Body of pancreas (tissue), 4 donors: Measurements from ENCODE around the gene CCDC182. TPM values are rescaled to one million over a fixed set of nuclear protein-coding genes. Genes with fewer than 3 reads are reported as not detected.

Experiments used
- ATAC-seq: fragments of 150-250 bp; one replicate; pipeline ENCODE4 v1.9.1; 2016
- DNase-seq, 4 donors: peaks; one replicate each; pipeline ENCODE4 v3.0.0-alpha.2; 2019
- H3K27ac ChIP-seq, 4 donors: fragments of 200-600 bp; sonication (generic); 1 replicate in 3 of 4; 2 replicates in 1 of 4; pipeline versions ENCODE4 v1.5.1 to v1.6.1; 2016 to 2019; ENCODE audit warnings: mild to moderate bottlenecking in 1 of 4, mixed read lengths in 1 of 4, moderate library complexity in 1 of 4
- H3K27me3 ChIP-seq, 2 donors: fragments of 200-600 bp; sonication (generic); one replicate each; pipeline ENCODE4 v1.6.0; 2016; ENCODE audit warnings: mild to moderate bottlenecking in 1 of 2
- H3K36me3 ChIP-seq, 2 donors: fragments of 200-600 bp; sonication (generic); replicated peaks in 1 of 2; 2 replicates each; pipeline ENCODE4 v1.5.1; 2016; ENCODE audit warnings: low read depth in 2 of 2; ENCODE audit not compliant: insufficient read depth in 1 of 2
- H3K4me1 ChIP-seq: fragments of 200-600 bp; sonication (generic); one replicate; pipeline ENCODE4 v1.6.0; 2016
- H3K4me3 ChIP-seq, 2 donors: fragments of 200-600 bp; sonication (generic); 1 replicate in 1 of 2; 2 replicates in 1 of 2; pipeline ENCODE4 v1.5.1; 2016 to 2019
- H3K9me3 ChIP-seq, 3 donors: fragments of 200-600 bp; sonication (generic); 1 replicate in 2 of 3; 2 replicates in 1 of 3; pipeline ENCODE4 v1.5.1; 2016
- POLR2A ChIP-seq, 3 donors: fragments of 450-650 bp; IDR thresholded peaks; one replicate each; pipeline ENCODE4 v1.6.1; 2016; ENCODE audit warnings: antibody characterized with exemption in 3 of 3, mild to moderate bottlenecking in 2 of 3
- WGBS, 2 donors: methylation state at CpG; one replicate each; pipeline ENCODE4 v1.1.5; 2017; 5-methylcytosine and 5-hydroxymethylcytosine counted together
- intact Hi-C: fragments of 100-400 bp; cut with DNase I; formaldehyde crosslinking; loops from one replicate; pipeline ENCODE4 v1.15.1; 2023
- total RNA-seq, 2 donors: library from RNA; depleted of rRNA; stranded (reverse); fragments of >200 nt; gene quantifications; one replicate each; pipeline ENCODE4 v1.1.0, GENCODE V29; 2016
- TF ChIP-seq, protein P1 (sequence below), 7 experiments: fragments of 450-650 bp in 4 of 7; fragments of 200-600 bp in 3 of 7; sonication (generic) in 3 of 7; IDR thresholded peaks; one replicate each; pipeline ENCODE4 v1.5.1; 2016 to 2019; ENCODE audit warnings: antibody characterized with exemption in 7 of 7

The CCDC182 gene
- total RNA-seq, 2 donors from 2014 or later: not detected

DNA sequence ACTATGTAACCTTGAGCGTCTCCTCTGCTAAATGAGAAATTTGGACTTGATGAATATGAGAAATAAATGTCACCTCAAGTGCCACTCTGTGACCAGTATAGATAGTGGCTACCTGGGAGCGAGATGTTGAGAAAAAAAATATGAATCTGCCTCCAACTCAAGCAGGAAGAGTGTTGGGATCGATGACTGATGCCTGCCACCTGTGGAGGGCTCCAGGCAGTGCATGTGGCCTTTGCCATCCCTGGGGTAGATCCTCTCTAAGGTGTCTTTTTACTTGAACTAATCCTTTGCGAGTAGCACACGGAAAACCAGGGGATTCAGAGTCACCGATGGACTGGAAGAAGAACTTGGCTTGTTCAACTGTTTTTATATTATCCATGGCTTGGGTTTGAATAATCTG, 9.4 kb downstream of the CCDC182 start:
- H3K9me3 ChIP-seq: no peaks in the 10 kb centered on the region
- TF ChIP-seq, protein P1, sequence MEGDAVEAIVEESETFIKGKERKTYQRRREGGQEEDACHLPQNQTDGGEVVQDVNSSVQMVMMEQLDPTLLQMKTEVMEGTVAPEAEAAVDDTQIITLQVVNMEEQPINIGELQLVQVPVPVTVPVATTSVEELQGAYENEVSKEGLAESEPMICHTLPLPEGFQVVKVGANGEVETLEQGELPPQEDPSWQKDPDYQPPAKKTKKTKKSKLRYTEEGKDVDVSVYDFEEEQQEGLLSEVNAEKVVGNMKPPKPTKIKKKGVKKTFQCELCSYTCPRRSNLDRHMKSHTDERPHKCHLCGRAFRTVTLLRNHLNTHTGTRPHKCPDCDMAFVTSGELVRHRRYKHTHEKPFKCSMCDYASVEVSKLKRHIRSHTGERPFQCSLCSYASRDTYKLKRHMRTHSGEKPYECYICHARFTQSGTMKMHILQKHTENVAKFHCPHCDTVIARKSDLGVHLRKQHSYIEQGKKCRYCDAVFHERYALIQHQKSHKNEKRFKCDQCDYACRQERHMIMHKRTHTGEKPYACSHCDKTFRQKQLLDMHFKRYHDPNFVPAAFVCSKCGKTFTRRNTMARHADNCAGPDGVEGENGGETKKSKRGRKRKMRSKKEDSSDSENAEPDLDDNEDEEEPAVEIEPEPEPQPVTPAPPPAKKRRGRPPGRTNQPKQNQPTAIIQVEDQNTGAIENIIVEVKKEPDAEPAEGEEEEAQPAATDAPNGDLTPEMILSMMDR (IDR thresholded peaks at IDR 0.05): no peak
- TF ChIP-seq POLR2A (IDR thresholded peaks at IDR 0.05): no peak
- ATAC-seq (no peak), DNase-seq (no peak)
- intact Hi-C loops: no loop called here
- no peak overlapping the region for H3K27ac ChIP-seq
- H3K4me1 ChIP-seq: no peaks in the 10 kb centered on the region
- 72 to 73% methylated on average over 6 of the region's 6 CpGs for WGBS, 2 donors
- H3K27me3 ChIP-seq: no peaks in the 10 kb centered on the region
- no peak overlapping the region for H3K4me3 ChIP-seq
- no peaks in the 10 kb centered on the region for H3K36me3 ChIP-seq

DNA sequence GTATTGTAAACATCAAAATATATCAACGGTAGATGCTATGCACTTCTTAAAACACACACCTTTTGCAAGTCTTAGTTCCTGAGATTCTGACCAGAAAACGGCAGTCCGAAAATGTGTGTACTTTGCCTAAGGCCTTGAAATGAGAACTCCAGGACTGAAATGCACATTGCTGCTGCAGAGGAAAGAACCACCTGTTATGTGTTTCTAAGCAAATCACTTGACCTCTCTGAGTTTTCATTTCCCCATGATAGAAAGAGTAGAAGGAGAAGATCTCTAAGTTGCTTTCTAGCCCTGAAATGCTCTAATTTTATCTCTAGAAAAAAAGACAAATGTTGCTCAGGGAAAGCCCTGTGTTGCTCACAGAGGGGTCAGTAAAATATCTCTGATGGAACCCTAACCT, 9.9 kb downstream of the CCDC182 start:
- H3K27ac ChIP-seq: no peak overlapping the region
- intact Hi-C loops: no loop called here
- ATAC-seq: no peak
- H3K36me3 ChIP-seq: no peaks in the 10 kb centered on the region
- TF ChIP-seq, protein P1 (IDR thresholded peaks at IDR 0.05): no peak
- TF ChIP-seq POLR2A (IDR thresholded peaks at IDR 0.05): no peak
- no peaks in the 10 kb centered on the region for H3K9me3 ChIP-seq
- H3K4me3 ChIP-seq: no peak overlapping the region
- no peaks in the 10 kb centered on the region for H3K27me3 ChIP-seq
- no peaks in the 10 kb centered on the region for H3K4me1 ChIP-seq
- 77 to 81% methylated on average over 3 of the region's 3 CpGs for WGBS, 2 donors
- DNase-seq: no peak

- H3K27me3 ChIP-seq: no peaks in the 10 kb centered on the region
- TF ChIP-seq POLR2A (IDR thresholded peaks at IDR 0.05): no peak
- TF ChIP-seq, protein P1 (IDR thresholded peaks at IDR 0.05): no peak
- ATAC-seq (no peak), DNase-seq (no peak)
- intact Hi-C loops: no loop called here
- no peak overlapping the region for H3K4me3 ChIP-seq
- no peaks in the 10 kb centered on the region for H3K36me3 ChIP-seq
- no peaks in the 10 kb centered on the region for H3K9me3 ChIP-seq
- no peaks in the 10 kb centered on the region for H3K4me1 ChIP-seq
- WGBS, 2 donors: 93 to 98% methylated on average over 2 of the region's 2 CpGs
- H3K27ac ChIP-seq: no peak overlapping the region
These were observed 12.0 kb downstream of the CCDC182 start for GRCh38 chr17:57733085-57733484.

- ATAC-seq (no peak), DNase-seq (peak; percentile 17 to 65 (median 55))
- TF ChIP-seq, protein P1 (IDR thresholded peaks at IDR 0.05): no peak
- no peak for TF ChIP-seq POLR2A (IDR thresholded peaks at IDR 0.05)
- Histone ChIP-seq H3K9me3 (no peaks in the 10 kb centered on the region), H3K36me3 (no peaks in the 10 kb centered on the region), H3K4me1 (no peaks in the 10 kb centered on the region), H3K27ac (no peak overlapping the region), H3K4me3 (no peak overlapping the region), H3K27me3 (no peaks in the 10 kb centered on the region)
- 58 to 60% methylated on average over 3 of the region's 3 CpGs for WGBS, 2 donors
- intact Hi-C loops: no loop called here
These were observed 13.0 kb downstream of the CCDC182 start for GRCh38 chr17:57732062-57732461.

DNA sequence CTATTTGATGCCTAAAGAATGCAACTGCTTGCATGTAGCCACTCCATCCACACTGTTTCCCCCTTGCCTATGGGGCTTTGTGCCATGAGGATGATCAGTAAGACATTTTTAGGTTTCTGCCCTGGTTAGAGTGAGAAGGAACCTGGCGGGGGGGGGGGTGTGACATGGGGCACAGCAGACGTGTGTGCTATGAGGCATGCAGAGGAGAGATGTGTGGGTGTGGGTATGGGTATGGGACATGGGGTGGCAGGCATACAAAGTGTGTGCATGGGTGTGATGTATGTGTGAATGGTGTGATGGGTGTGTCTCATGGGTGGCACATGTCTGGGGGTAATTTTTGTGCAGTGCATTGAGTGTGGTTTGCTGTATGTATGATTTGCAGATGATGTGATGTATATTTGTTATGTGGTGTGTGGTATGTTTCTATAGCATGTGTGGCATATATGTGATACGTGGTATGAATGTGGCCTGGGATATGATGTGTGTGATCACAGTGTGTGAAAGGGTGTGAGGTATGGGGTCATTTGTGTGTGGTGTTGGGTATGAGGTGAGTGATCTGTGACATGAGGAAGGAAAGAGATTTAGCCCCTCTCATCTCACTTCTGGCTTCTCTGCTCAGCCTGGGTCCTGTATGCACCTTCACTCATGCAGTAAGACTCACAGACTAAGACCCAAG, 14.9 kb downstream of the CCDC182 start:
- Histone ChIP-seq H3K36me3 (no peaks in the 10 kb centered on the region), H3K4me1 (no peaks in the 10 kb centered on the region), H3K9me3 (no peaks in the 10 kb centered on the region), H3K27me3 (no peaks in the 10 kb centered on the region), H3K4me3 (no peak overlapping the region), H3K27ac (no peak overlapping the region)
- WGBS, 2 donors: 79 to 81% methylated on average over 3 of the region's 3 CpGs
- DNase-seq (no peak), ATAC-seq (no peak)
- TF ChIP-seq, protein P1 (IDR thresholded peaks at IDR 0.05): no peak
- TF ChIP-seq POLR2A (IDR thresholded peaks at IDR 0.05): no peak
- intact Hi-C loops: no loop called here
